KMS-11 (cell line): ENCODE measurements around the gene SLC49A4.

Experiments used
- H2AFZ ChIP-seq: fragments of 200-600 bp; sonication (generic); 2 replicates; pipeline ENCODE4 v1.6.1; 2016; ENCODE audit warnings: antibody characterized with exemption, mixed run types, low read depth
- H3K27ac ChIP-seq: fragments of 200-600 bp; sonication (generic); 2 replicates; pipeline ENCODE4 v1.6.1; 2016; ENCODE audit warnings: mild to moderate bottlenecking, mixed run types
- H3K27me3 ChIP-seq: fragments of 200-600 bp; sonication (generic); 2 replicates; pipeline ENCODE4 v1.6.1; 2017; ENCODE audit warnings: mild to moderate bottlenecking, low read depth, mixed run types, moderate library complexity; ENCODE audit not compliant: insufficient read depth
- H3K36me3 ChIP-seq: fragments of 200-600 bp; sonication (generic); 2 replicates; pipeline ENCODE4 v1.6.1; 2017; ENCODE audit warnings: mild to moderate bottlenecking, mixed run types; ENCODE audit not compliant: insufficient read depth
- H3K4me1 ChIP-seq: fragments of 200-600 bp; sonication (generic); 2 replicates; pipeline ENCODE4 v1.6.1; 2016; ENCODE audit warnings: mild to moderate bottlenecking, low read depth, mixed run types; ENCODE audit not compliant: poor library complexity, severe bottlenecking
- H3K4me2 ChIP-seq: fragments of 200-600 bp; sonication (generic); 2 replicates; pipeline ENCODE4 v1.7.0; 2016; ENCODE audit warnings: mild to moderate bottlenecking, mixed run types
- H3K4me3 ChIP-seq: fragments of 200-600 bp; sonication (generic); IDR thresholded peaks from 2 replicates; pipeline ENCODE4 v1.6.1; 2017; ENCODE audit warnings: low read depth, low read length, mixed read lengths; ENCODE audit not compliant: insufficient read depth
- H3K79me2 ChIP-seq: fragments of 200-600 bp; sonication (generic); 2 replicates; pipeline ENCODE4 v1.6.1; 2016; ENCODE audit warnings: low read depth, mixed run types; ENCODE audit not compliant: insufficient read depth
- H3K9ac ChIP-seq: fragments of 200-600 bp; sonication (generic); 2 replicates; pipeline ENCODE4 v1.6.1; 2016; ENCODE audit warnings: mild to moderate bottlenecking, mixed run types
- H4K20me1 ChIP-seq: fragments of 200-600 bp; sonication (generic); 2 replicates; pipeline ENCODE4 v1.6.1; 2016; ENCODE audit warnings: mild to moderate bottlenecking, mixed run types; ENCODE audit not compliant: insufficient read depth
- TF ChIP-seq, protein P1 (sequence below): fragments of 200-600 bp; sonication (generic); conservative IDR thresholded peaks from 2 replicates; pipeline ENCODE4 v1.6.1; 2017; ENCODE audit warnings: low read depth, mild to moderate bottlenecking, antibody characterized with exemption, low read length, moderate library complexity, mixed read lengths

Gene SLC49A4

DNA sequence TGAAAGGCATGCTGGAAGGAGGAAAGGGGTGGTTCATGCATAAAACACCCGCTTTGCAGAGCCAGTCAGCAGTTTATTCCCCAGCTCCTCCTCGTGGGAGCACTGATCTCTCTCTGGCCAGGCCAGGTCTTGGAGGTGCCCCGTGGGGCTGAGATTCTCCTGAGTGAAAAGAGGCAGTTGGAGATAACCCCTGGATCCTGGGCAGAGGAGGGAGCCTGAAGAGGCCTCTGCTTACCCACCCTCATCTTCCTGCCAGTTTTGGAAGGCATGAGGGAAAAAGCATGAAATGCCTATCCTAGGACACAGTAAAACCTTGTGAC lies 124.4 kb downstream of the SLC49A4 start:
- H3K27me3 ChIP-seq, result no peaks in the 10 kb centered on the region
- no peaks in the 10 kb centered on the region for H3K36me3 ChIP-seq
- H4K20me1 ChIP-seq, result no peaks in the 10 kb centered on the region
- H3K4me1 ChIP-seq, result peaks cover 20% of the 10 kb centered on the region
- no peak overlapping the region for H3K4me3 ChIP-seq
- H2AFZ ChIP-seq, result no peak overlapping the region
- TF ChIP-seq, protein P1, sequence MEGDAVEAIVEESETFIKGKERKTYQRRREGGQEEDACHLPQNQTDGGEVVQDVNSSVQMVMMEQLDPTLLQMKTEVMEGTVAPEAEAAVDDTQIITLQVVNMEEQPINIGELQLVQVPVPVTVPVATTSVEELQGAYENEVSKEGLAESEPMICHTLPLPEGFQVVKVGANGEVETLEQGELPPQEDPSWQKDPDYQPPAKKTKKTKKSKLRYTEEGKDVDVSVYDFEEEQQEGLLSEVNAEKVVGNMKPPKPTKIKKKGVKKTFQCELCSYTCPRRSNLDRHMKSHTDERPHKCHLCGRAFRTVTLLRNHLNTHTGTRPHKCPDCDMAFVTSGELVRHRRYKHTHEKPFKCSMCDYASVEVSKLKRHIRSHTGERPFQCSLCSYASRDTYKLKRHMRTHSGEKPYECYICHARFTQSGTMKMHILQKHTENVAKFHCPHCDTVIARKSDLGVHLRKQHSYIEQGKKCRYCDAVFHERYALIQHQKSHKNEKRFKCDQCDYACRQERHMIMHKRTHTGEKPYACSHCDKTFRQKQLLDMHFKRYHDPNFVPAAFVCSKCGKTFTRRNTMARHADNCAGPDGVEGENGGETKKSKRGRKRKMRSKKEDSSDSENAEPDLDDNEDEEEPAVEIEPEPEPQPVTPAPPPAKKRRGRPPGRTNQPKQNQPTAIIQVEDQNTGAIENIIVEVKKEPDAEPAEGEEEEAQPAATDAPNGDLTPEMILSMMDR, result no peak
- H3K79me2 ChIP-seq, result no peaks in the 10 kb centered on the region
- H3K27ac ChIP-seq, result no peak overlapping the region
- H3K4me2 ChIP-seq, result no peak overlapping the region
- no peak overlapping the region for H3K9ac ChIP-seq

DNA sequence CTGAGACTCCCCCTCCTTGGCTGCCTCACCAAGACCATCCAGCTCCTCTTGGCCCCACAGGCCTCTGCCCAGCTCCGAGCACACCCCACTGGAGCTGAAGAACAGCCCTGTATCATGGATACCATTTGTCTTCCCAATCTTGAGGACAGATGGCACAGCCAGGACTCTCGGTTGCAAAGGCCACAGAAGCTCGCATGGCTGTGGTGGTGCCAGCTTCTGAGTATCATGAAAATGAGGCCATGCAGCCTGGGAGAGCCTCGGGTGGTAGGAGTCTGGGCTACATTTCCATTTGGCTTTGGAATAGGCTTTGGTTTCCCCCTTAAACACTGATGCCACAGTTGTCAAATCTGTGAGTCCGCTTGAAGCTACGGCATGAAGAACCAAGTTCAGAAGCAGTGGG lies 126.1 kb downstream of the SLC49A4 start:
- H3K27me3 ChIP-seq, result no peaks in the 10 kb centered on the region
- no peak overlapping the region for H3K4me3 ChIP-seq
- TF ChIP-seq, protein P1, result no peak
- H3K4me1 ChIP-seq, result peaks cover 8% of the 10 kb centered on the region
- H2AFZ ChIP-seq, result no peak overlapping the region
- no peak overlapping the region for H3K9ac ChIP-seq
- no peaks in the 10 kb centered on the region for H3K79me2 ChIP-seq
- H3K27ac ChIP-seq, result no peak overlapping the region
- H4K20me1 ChIP-seq, result no peaks in the 10 kb centered on the region
- no peak overlapping the region for H3K4me2 ChIP-seq
- H3K36me3 ChIP-seq, result no peaks in the 10 kb centered on the region

DNA sequence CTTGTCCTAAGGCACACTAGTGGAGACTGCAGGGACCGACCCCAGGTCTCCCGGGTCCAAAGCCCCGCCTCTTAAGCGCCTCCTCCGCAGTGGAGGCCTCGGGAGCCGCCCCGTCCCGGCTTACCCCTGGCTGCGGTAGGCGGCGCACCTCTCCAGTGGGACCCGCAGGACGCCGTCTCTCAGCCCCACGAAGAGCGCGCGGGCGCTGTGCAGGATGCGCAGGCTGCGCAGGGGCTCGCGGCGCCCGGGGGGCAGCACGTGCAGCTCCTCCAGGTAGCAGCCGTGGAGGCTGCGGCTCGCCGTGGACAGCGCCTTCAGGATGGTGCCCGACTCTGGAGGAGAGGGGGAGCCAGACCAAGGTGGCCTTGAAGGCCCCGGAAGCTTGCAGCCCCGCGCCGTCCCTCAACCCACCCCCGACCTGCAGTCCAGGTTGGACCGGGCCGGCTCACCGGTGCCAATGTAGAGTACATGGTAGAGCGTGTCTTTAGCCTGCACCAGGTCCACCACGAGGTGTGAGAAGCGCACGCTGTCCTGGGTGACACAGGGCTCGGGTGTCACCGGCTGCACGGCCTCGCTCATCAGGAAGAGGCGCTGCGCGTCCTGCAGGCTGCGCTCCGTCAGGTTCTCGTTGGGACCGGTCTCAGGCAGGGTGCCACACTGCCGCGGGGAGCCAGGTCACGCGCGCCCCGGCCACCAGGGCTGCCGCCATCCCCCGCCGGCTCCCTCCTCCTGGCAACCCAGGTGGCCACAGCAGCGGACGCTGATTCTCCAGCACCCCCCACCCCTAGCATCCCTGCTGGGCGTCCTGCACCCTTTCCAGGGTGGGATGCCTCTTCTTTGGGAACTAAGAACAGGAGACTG lies 127.2 kb downstream of the SLC49A4 start:
- no peak overlapping the region for H3K27ac ChIP-seq
- peak overlapping the region; percentile 49 for H2AFZ ChIP-seq
- H4K20me1 ChIP-seq, result no peaks in the 10 kb centered on the region
- TF ChIP-seq, protein P1, result no peak; the same call in 1 of the 2 replicates
- no peak overlapping the region for H3K9ac ChIP-seq
- H3K4me2 ChIP-seq, result 0 out of 2 replicates have a peak overlapping the region, but pooled peaks have one; percentile 25
- H3K4me1 ChIP-seq, result no peaks in the 10 kb centered on the region
- H3K36me3 ChIP-seq, result no peaks in the 10 kb centered on the region
- H3K79me2 ChIP-seq, result no peaks in the 10 kb centered on the region
- no peaks in the 10 kb centered on the region for H3K27me3 ChIP-seq
- no peak overlapping the region for H3K4me3 ChIP-seq

DNA sequence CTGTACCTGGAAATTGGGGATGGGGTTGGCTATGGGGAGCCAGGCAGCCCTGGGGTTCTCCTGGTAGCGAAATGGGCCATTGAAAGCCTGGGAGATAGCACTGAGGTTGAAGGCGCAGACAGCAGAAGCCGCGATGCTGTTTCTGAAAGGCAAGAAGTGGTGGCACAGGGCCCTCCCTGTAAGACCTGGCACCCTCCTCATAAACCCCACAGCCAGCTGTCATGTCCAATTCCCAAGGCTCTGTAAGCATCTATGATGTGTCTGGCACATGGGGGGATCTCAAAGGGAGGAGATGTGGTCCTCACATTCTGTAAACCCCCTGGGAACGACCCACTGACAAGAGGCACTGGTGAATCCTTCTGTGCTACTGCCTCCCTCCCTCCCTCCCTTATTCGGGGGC lies 128.7 kb downstream of the SLC49A4 start:
- no peak overlapping the region for H3K4me3 ChIP-seq
- TF ChIP-seq, protein P1, result no peak
- no peaks in the 10 kb centered on the region for H3K36me3 ChIP-seq
- no peak overlapping the region for H3K27ac ChIP-seq
- H4K20me1 ChIP-seq, result no peaks in the 10 kb centered on the region
- H3K4me1 ChIP-seq, result no peaks in the 10 kb centered on the region
- no peak overlapping the region for H3K9ac ChIP-seq
- H3K27me3 ChIP-seq, result no peaks in the 10 kb centered on the region
- no peak overlapping the region for H2AFZ ChIP-seq
- H3K4me2 ChIP-seq, result no peak overlapping the region
- H3K79me2 ChIP-seq, result no peaks in the 10 kb centered on the region
